Mesodermal cell (in vitro differentiated cells): ENCODE results near the gene C16orf46.

Experiments
- H3K27ac ChIP-seq: 2 replicates; pipeline ENCODE4 v1.7.0; 2013; ENCODE audit warnings: mild to moderate bottlenecking, low read depth, low read length, moderate library complexity; ENCODE audit not compliant: severe bottlenecking
- H3K36me3 ChIP-seq: 2 replicates; pipeline ENCODE4 v1.7.1; 2013; ENCODE audit warnings: mild to moderate bottlenecking, low read length, moderate library complexity; ENCODE audit not compliant: control insufficient read depth, insufficient read depth
- H3K4me1 ChIP-seq: one replicate; pipeline ENCODE4 v1.7.1; 2013; ENCODE audit warnings: mild to moderate bottlenecking, low read length; ENCODE audit not compliant: insufficient read depth, control insufficient read depth, poor library complexity, severe bottlenecking
- H3K4me3 ChIP-seq: 2 replicates; pipeline ENCODE4 v1.7.0; 2013; ENCODE audit warnings: low read length, control low read depth, mild to moderate bottlenecking; ENCODE audit not compliant: insufficient read depth, poor library complexity, severe bottlenecking; ENCODE audit errors: extremely low read depth
- H3K9me3 ChIP-seq: 2 replicates; pipeline ENCODE4 v1.7.1; 2013; ENCODE audit warnings: mild to moderate bottlenecking, low read length, moderate library complexity; ENCODE audit not compliant: control insufficient read depth
- WGBS, 2 experiments: methylation state at CpG; one replicate each; pipeline ENCODE4 v1.1.5; 2013; ENCODE audit warnings: missing lambda C conversion rate in 2 of 2; ENCODE audit not compliant: insufficient coverage in 2 of 2; 5-methylcytosine and 5-hydroxymethylcytosine counted together

Gene C16orf46

GRCh38 chr16:81073560-81074330 lies 3.3 kb downstream of the C16orf46 start:
- WGBS, 2 experiments: 67% methylated on average over 3 to 5 of the region's 5 CpGs
- H3K9me3 ChIP-seq: no peaks in the 10 kb centered on the region
- no peak overlapping the region for H3K27ac ChIP-seq
- peaks cover 5% of the 10 kb centered on the region for H3K4me1 ChIP-seq
- no peak overlapping the region for H3K4me3 ChIP-seq
- H3K36me3 ChIP-seq: no peaks in the 10 kb centered on the region

DNA sequence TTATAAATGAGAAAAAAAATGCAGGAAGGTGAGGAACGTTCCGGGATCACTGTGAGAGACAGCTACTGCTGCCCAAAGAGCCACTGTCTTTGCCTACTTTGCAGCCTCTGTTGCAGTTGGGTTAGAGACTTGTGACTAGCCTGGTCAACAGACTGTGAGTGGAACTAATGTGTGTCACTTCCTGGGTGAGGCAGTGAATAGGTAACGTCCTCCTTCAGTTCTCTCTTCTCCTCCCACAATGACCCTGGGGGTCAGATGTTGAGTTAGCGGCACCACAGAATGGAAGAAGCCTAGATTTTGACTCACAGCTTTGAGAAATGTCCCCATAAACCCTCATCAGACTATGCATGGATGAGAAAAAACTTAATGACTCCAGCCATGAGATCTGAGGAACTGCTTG lies 5.2 kb downstream of the C16orf46 start:
- WGBS, 2 experiments: 93 to 94% methylated on average over 2 of the region's 4 CpGs
- no peak overlapping the region for H3K27ac ChIP-seq
- no peaks in the 10 kb centered on the region for H3K4me1 ChIP-seq
- no peaks in the 10 kb centered on the region for H3K9me3 ChIP-seq
- H3K4me3 ChIP-seq: no peak overlapping the region
- H3K36me3 ChIP-seq: no peaks in the 10 kb centered on the region

DNA sequence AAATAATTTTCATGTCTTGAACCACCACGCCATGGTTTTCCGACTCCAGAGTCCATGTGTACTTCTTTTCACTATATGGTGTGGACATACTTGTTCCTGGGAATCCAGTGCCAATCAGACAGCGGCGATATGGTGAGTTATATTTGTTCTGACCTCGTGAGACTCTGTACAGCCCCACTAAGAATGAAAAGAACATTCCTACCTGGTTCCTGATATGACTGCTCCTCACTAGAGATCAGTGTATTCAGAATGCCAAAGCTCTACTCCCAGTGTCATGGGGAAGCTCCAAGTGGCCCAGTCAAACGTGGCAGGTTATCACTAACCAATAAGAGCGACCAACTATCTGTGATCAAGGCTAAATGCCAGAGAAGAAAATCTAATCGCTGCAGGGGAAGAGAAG lies 6.1 kb downstream of the C16orf46 start:
- Histone ChIP-seq H3K4me1 (no peaks in the 10 kb centered on the region), H3K4me3 (no peak overlapping the region), H3K9me3 (no peaks in the 10 kb centered on the region), H3K27ac (no peak overlapping the region), H3K36me3 (no peaks in the 10 kb centered on the region)
- WGBS, 2 experiments: 79 to 100% methylated on average over 2 to 8 of the region's 8 CpGs

GRCh38 chr16:81069063-81069462 lies 8.0 kb downstream of the C16orf46 start:
- WGBS, 2 experiments: 91 to 97% methylated on average over 4 of the region's 4 CpGs
- no peaks in the 10 kb centered on the region for H3K36me3 ChIP-seq
- H3K4me1 ChIP-seq: no peaks in the 10 kb centered on the region
- no peaks in the 10 kb centered on the region for H3K9me3 ChIP-seq
- H3K27ac ChIP-seq: no peak overlapping the region
- H3K4me3 ChIP-seq: no peak overlapping the region

DNA sequence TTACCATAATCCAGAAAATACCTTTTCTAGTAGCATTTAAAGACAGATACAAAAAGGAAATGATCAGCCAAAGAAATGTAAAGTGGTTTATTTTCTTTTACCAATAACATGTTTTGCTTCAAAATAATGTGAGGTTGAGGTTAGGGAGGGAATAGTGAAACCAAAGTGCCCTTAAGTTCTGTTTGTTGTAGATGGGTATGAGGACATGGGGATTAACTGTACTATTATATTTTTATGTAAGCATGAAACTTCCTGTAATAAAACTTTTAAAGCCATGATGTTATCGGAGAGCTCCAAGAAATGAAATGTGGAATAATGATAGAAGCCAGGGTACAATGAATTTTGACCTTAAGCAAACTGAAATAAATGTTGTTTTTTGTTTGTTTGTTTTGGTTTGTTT lies 9.9 kb downstream of the C16orf46 start:
- no peak overlapping the region for H3K4me3 ChIP-seq
- H3K36me3 ChIP-seq: no peaks in the 10 kb centered on the region
- WGBS, 2 experiments: 88 to 100% methylated on average over 1 of the region's 1 CpG
- no peaks in the 10 kb centered on the region for H3K9me3 ChIP-seq
- H3K27ac ChIP-seq: no peak overlapping the region
- no peaks in the 10 kb centered on the region for H3K4me1 ChIP-seq

- Histone ChIP-seq H3K36me3 (no peaks in the 10 kb centered on the region), H3K4me1 (no peaks in the 10 kb centered on the region), H3K9me3 (no peaks in the 10 kb centered on the region), H3K4me3 (no peak overlapping the region), H3K27ac (no peak overlapping the region)
- WGBS, 2 experiments: 100% methylated on average over 1 of the region's 4 CpGs
Measured at GRCh38 chr16:81066681-81067080, 10.4 kb downstream of the C16orf46 start.

DNA sequence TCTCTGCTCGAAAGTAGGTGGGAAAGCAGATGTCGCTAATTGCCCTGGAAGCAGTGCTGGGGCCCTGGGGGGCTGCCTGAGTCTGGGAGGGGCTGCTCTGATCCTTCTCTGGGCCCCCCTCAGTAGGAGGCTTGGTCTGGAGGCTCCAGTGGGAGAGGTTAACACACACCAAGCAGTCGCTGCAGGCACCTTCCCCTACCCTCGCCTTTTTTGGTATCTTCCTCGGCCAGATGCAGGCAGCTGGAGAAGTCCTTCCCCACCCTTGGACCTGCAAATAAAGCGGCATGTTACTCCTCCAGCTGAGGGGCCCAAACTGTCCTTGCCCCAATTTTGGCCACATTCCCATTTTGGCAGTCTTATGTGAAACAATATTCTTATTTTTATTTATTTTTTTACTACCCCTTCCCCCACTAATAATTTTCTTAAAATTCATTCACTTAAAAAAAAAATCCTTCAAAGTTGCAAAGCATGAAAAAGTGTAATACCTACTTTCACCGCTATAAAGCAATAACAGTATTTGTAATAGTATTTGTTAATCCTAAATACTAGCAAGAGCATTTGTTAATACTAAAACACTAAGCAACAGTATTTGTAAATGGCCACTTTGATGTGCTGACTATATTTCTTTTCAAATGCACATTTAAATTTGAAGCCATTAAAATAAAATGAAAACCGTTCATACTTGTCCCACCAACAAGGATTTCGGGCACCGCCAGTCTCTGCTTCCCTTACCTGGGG lies 15.0 kb downstream of the C16orf46 start:
- H3K9me3 ChIP-seq: no peaks in the 10 kb centered on the region
- 88 to 91% methylated on average over 6 to 7 of the region's 10 CpGs for WGBS, 2 experiments
- no peaks in the 10 kb centered on the region for H3K4me1 ChIP-seq
- no peak overlapping the region for H3K27ac ChIP-seq
- H3K4me3 ChIP-seq: no peak overlapping the region
- H3K36me3 ChIP-seq: no peaks in the 10 kb centered on the region

GRCh38 chr16:81061307-81061640 lies 15.8 kb downstream of the C16orf46 start:
- 82 to 90% methylated on average over 5 to 7 of the region's 10 CpGs for WGBS, 2 experiments
- no peak overlapping the region for H3K27ac ChIP-seq
- H3K9me3 ChIP-seq: no peaks in the 10 kb centered on the region
- H3K4me1 ChIP-seq: no peaks in the 10 kb centered on the region
- H3K36me3 ChIP-seq: no peaks in the 10 kb centered on the region
- H3K4me3 ChIP-seq: no peak overlapping the region

DNA sequence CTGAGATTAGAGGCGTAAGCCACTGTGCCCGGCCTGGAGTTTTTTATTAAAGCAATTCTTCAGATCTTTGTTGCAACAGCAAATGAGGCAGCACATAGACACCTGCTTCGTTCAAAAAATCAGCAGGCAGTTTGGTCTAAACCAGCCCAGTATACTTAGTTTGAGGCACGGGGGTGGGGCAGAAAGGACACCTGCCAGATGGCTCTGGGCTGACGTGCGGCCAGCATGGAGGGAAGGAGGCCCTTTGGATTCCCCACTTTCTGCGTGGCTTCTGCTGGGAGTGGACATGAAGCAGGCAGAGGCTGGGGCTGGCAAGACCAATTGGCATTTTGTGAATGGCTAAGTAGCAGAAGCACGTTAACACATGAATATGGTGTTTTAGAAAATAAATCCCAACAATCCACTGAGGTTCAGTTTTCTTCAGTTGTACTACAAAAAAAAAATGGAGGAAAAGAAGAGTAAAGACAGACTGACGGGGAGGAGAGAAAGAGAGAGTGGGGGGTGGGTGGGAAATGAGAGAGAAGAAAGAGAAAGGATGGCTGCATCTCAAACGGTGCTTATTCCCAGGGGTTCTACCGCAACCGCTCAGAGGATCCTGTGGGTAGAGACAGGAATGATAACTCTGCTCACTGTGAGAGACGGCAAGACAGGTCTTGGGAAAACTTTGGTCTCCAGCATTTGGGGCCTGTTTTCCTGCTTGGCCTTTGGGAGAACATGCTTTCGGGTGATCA lies 16.3 kb downstream of the C16orf46 start:
- 85 to 89% methylated on average over 13 of the region's 14 CpGs for WGBS, 2 experiments
- no peak overlapping the region for H3K27ac ChIP-seq
- no peaks in the 10 kb centered on the region for H3K36me3 ChIP-seq
- no peak overlapping the region for H3K4me3 ChIP-seq
- H3K4me1 ChIP-seq: no peaks in the 10 kb centered on the region
- no peaks in the 10 kb centered on the region for H3K9me3 ChIP-seq

- Histone ChIP-seq H3K36me3 (no peaks in the 10 kb centered on the region), H3K9me3 (peaks cover 11% of the 10 kb centered on the region), H3K27ac (no peak overlapping the region), H3K4me1 (no peaks in the 10 kb centered on the region), H3K4me3 (no peak overlapping the region)
- 93 to 99% methylated on average over 8 of the region's 11 CpGs for WGBS, 2 experiments
Measured at GRCh38 chr16:81053761-81054160, 23.3 kb downstream of the C16orf46 start.
